Measurements from ENCODE around the gene KREMEN1.

KREMEN1 gene

DNA sequence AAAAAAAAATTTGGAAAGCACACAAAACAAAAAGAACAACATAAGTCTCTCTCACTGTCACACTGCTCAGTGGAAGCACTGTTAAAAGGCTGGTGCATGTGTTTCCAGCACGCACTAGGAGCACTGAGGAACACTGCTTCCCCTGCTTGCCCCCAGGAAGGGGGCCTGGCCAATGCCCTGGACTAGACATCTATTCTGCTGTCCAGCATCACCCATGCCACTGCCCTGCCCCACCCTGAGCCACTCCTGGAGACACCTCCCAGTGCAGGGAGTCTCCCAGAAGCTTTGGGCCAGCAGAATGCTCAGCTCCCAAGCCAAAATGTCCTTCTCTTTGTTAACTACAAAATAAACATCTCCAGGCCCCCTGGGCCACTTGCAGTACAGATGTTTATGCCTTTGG is 83.1 kb downstream of the KREMEN1 start:
- DNase-seq (ENCODE audit: low read depth in 2 of 2), result no peak
- no peak overlapping the region for H3K4me3 ChIP-seq (replicated peaks in 1 of 2; ENCODE audit: low read depth in 2 of 2, low read length in 2 of 2)
- TF ChIP-seq, protein P1, sequence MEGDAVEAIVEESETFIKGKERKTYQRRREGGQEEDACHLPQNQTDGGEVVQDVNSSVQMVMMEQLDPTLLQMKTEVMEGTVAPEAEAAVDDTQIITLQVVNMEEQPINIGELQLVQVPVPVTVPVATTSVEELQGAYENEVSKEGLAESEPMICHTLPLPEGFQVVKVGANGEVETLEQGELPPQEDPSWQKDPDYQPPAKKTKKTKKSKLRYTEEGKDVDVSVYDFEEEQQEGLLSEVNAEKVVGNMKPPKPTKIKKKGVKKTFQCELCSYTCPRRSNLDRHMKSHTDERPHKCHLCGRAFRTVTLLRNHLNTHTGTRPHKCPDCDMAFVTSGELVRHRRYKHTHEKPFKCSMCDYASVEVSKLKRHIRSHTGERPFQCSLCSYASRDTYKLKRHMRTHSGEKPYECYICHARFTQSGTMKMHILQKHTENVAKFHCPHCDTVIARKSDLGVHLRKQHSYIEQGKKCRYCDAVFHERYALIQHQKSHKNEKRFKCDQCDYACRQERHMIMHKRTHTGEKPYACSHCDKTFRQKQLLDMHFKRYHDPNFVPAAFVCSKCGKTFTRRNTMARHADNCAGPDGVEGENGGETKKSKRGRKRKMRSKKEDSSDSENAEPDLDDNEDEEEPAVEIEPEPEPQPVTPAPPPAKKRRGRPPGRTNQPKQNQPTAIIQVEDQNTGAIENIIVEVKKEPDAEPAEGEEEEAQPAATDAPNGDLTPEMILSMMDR (IDR thresholded peaks at IDR 0.05; ENCODE audit: low read depth, low read length), result no peak

DNA sequence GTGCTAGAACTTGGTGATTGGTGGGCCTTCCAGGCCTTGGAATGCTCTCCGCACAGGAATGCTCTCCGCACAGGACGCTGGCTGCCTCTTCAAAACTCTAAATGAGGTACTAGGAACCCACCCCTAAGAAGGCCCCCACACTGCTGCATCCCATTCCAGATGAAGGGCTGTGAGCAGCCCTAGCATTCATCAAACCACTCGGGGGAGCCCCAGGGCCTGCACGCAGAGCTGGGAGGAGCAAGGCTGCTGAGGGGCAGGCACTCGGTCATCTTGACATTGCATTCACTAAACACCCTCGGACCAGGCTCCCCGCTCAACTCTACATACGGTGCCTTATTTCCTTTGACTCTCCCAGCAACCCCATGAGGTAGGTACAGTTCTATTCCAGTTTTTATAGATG is 83.7 kb downstream of the KREMEN1 start:
- H3K4me3 ChIP-seq (replicated peaks in 1 of 2; ENCODE audit: low read depth in 2 of 2, low read length in 2 of 2), result no peak overlapping the region
- TF ChIP-seq, protein P1 (IDR thresholded peaks at IDR 0.05; ENCODE audit: low read depth, low read length), result peak; percentile 25
- DNase-seq (ENCODE audit: low read depth in 2 of 2), result peak in 1 of 2 donors; percentile 18

DNA sequence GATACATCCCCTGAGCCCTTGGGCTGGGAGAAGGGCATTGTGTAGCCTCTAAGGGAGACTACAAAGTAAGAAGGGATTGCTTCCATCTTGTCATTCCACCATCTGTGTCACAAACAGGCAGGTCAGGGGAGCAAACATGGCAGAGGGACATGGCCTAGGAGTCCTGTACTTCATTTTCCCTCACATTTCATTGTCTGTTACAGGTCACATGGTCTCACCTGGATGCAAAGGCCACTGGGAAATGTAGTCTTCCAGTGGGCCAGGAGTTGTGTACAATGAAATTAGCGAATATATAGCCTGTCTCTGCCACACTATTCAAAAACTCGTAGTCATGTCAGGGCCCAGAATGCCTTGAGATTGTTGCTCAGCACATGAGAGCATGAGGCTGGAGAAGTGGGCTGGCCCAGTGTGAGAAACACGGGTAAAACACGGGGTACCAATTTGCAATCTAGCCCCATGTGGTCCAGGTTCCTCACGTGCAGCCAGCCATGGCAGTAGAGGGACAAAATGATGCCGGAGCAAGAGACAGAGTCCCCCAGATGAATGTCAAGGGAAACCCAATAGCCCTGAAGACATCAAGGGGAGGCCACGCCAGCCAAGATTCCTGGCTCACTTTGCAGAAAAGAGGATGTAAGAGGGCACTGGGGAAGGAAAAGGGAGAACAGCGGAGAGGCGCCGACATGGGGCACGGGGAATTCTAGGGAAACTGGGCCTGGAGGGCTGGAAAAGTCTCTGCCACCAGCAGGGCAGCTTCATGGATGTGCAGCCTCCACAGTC is 85.1 kb downstream of the KREMEN1 start:
- no peak for DNase-seq (ENCODE audit: low read depth in 2 of 2)
- TF ChIP-seq, protein P1 (IDR thresholded peaks at IDR 0.05; ENCODE audit: low read depth, low read length), result no peak
- H3K4me3 ChIP-seq (replicated peaks in 1 of 2; ENCODE audit: low read depth in 2 of 2, low read length in 2 of 2), result no peak overlapping the region

DNA sequence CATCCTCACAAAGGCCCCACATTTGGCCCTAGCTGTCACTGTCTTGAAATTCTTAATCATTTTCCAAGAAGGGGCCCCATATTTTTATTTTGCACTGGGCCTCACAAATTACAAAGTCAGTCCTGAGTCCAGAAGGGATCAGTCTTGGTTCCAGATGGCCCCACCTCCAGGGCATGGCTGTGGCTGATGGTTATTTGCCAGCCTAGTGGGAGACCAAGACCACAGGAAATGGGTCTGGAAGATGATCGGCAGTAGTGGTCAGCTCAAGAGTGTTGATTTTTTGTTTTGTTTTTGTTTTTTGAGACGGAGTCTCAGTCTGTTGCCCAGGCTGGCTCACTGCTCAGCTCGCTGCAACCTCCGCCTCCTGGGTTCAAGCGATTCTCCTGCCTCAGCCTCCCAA is 85.7 kb downstream of the KREMEN1 start:
- TF ChIP-seq, protein P1 (IDR thresholded peaks at IDR 0.05; ENCODE audit: low read depth, low read length), result no peak
- H3K4me3 ChIP-seq (replicated peaks in 1 of 2; ENCODE audit: low read depth in 2 of 2, low read length in 2 of 2), result no peak overlapping the region
- no peak for DNase-seq (ENCODE audit: low read depth in 2 of 2)

DNA sequence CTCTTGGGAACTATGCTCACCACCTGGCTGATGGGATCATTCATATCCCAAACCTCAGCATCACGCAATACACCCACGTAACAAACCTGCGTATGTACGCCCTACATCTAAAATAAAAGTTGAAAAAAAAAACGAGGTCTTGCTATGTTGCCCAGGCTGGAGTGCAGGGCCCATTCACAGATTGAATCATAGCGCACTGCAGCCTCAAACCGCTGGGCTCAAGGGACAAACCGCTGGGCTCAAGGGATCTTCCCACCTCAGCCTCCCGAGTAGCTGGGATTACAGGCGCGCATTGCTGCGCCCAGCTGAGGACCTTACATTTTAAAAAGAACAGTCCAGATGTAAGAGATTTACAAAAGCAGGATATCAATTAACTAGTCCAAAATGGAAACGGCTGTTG is 91.0 kb downstream of the KREMEN1 start:
- TF ChIP-seq, protein P1 (IDR thresholded peaks at IDR 0.05; ENCODE audit: low read depth, low read length), result no peak
- H3K4me3 ChIP-seq (replicated peaks in 1 of 2; ENCODE audit: low read depth in 2 of 2, low read length in 2 of 2), result no peak overlapping the region
- no peak for DNase-seq (ENCODE audit: low read depth in 2 of 2)

DNA sequence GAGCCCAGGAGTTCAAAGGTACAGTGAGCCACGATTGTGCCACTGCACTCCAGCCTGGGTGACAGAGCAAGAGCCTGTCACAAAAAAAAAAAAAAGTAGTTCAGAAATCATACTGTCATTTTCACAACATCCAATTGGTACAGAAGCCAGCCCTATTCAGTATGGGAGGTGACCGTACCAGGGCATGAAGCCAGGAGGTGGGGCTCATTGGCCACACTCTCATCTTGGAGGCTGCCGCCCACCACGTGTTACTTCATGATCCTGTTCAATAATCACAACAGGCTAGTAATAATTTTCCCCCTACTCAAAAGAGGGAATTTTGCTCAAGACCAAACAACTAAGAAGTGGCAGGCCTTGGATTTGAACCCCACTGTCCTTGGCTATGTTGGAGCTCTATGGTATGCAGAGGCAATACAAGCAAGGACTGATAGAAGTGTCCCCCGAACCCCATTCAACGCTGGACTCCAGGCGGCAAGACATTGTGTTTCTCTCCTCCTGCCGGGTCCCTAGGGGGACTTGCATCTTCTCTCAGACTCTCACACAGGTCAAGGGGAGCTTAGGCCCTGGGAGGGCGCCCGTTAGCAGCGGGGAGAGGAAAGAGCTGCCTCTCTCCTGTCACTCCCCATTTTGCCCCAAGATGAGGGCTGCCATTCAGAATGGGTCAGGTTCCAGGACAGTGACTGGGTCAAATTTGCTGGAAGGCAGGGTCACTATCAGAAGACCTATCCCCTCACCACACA is 92.7 kb downstream of the KREMEN1 start:
- TF ChIP-seq, protein P1 (IDR thresholded peaks at IDR 0.05; ENCODE audit: low read depth, low read length), result no peak
- H3K4me3 ChIP-seq (replicated peaks in 1 of 2; ENCODE audit: low read depth in 2 of 2, low read length in 2 of 2), result no peak overlapping the region
- no peak for DNase-seq (ENCODE audit: low read depth in 2 of 2)
